AG04449 (cell line): ENCODE data around the gene TP53TG3B.
"Not testable (repeated sequence)": the region's sequence is repeated elsewhere in the genome, so short reads cannot be mapped to it uniquely, and the experiment has no call there.

Experiments
- CTCF ChIA-PET: fragments of 350-600 bp; formaldehyde crosslinking; extraction: SDS; loops from one replicate; lab custom pipeline; 2021; ENCODE audit warnings: antibody characterized with exemption; lab: Yijun Ruan, JAX
- POLR2A ChIA-PET: fragments of 400-600, 350-600 bp; formaldehyde crosslinking; extraction: SDS; loops from one replicate; lab custom pipeline; 2020; ENCODE audit warnings: antibody characterized with exemption, inconsistent platforms; lab: Yijun Ruan, JAX
- DNase-seq: peaks from one replicate; pipeline ENCODE4 v3.0.0-alpha.2; 2010; ENCODE audit warnings: low read depth, low spot score
- H3K4me3 ChIP-seq: 2 replicates; pipeline ENCODE4 v1.5.1; 2011; ENCODE audit warnings: low read depth, mild to moderate bottlenecking, control low read depth, low read length

The TP53TG3B gene, protein sequence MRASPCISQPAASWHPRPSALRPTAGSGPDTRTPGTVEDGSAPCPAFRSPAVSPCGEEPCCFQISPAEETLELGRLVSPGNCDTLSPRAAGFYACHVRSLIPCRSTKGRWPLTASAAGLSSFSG

DNA sequence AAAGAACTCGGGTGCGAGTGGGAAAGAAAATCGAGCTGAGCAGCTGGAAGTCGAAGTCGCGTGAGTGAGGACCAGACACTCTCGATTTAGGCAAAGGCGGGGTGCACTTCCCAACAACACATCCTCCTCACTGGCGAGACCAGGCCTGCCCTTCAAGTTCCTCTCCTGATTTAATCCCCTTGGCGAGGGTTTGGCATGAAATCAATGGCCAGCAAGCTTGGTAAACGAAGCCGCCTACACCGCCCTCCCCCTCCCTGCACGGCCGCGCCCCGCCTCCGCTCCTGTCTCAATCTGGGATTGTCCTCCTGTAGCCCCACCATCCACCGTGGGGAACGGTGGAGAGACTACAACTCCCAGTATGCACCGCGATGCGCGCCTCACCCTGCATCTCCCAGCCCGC is at the start of gene TP53TG3B:
TP53TG3B (plus strand) TSS at position 301 of the 400 bp plus-strand sequence; CDS start at position 369, 68 bp downstream.
- H3K4me3 ChIP-seq, CTCF ChIA-PET, POLR2A ChIA-PET, DNase-seq: not testable (repeated sequence)

DNA sequence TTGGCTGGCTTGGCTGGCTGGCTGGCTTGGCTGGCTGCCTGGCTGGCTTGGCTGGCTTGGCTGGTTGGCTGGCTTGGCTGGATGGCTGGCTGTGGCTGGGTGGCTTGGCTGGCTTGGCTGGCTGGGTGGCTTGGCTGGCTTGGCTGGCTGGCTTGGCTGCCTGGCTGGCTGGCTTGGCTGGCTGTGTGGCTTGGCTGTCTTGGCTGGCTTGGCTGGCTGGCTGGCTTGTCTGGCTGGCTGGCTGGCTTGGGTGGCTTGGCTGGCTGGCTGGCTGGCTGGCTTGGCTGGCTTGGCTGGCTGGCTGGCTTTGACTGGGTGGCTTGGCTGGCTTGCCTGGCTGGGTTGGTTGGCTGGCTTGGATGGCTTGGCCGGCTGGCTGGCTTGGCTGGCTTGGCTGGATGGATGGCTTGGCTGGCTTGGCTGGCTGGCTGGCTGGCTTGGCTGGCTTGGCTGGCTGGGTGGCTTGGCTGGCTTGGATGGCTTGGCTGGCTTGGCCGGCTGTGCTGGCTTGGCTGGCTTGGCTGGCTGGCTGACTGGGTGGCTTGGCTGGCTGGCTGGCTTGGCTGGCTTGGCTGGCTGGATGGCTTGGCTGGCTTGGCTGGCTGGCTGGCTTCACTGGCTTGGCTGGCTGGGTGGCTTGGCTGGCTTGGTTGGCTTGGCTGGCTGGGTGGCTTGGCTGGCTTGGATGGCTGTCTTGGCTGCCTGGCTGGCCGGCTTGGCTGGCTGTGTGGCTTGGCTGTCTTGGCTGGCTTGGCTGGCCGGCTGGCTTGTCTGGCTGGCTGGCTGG is 24.2 kb upstream of the TP53TG3B start:
- POLR2A ChIA-PET, DNase-seq, CTCF ChIA-PET, H3K4me3 ChIP-seq: not testable (repeated sequence)

DNA sequence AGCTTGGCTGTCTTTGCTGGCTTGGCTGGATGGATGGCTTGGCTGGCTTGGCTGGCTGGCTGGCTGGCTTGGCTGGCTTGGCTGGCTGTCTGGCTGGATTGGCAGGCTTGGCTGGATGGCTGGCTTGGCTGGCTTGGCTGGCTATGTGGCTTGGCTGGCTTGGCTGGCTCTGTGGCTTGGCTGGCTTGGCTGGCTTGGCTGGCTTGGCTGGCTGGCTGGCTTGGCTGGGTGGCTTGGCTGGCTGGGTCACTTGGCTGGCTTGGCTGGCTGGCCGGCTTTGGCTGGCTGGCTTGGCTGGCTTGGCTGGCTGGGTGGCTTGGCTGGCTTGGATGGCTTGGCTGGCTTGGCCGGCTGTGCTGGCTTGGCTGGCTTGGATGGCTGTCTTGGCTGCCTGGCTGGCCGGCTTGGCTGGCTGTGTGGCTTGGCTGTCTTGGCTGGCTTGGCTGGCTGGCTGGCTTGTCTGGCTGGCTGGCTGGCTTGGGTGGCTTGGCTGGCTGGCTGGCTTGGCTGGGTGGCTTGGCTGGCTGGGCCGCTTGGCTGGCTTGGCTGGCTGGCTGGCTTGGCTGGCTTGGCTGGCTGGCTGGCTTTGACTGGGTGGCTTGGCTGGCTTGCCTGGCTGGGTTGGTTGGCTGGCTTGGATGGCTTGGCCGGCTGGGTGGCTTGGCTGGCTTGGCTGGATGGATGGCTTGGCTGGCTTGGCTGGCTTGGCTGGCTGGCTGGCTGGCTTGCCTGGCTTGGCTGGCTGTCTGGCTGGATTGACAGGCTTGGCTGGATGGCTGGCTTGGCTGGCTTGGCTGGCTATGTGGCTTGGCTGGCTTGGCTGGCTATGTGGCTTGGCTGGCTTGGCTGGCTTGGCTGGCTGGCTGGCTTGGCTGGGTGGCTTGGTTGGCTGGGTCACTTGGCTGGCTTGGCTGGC is 22.8 kb upstream of the TP53TG3B start:
- POLR2A ChIA-PET, H3K4me3 ChIP-seq, CTCF ChIA-PET, DNase-seq: not testable (repeated sequence)

DNA sequence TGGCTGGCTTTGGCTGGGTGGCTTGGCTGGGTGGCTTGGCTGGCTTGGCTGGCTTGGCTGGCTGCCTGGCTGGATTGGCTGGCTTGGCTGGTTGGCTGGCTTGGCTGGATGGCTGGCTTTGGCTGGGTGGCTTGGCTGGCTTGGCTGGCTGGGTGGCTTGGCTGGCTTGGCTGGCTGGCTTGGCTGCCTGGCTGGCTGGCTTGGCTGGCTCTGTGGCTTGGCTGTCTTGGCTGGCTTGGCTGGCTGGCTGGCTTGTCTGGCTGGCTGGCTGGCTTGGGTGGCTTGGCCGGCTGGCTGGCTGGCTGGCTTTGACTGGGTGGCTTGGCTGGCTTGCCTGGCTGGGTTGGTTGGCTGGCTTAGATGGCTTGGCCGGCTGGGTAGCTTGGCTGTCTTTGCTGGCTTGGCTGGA is 22.1 kb upstream of the TP53TG3B start:
- H3K4me3 ChIP-seq, CTCF ChIA-PET, DNase-seq, POLR2A ChIA-PET: not testable (repeated sequence)

DNA sequence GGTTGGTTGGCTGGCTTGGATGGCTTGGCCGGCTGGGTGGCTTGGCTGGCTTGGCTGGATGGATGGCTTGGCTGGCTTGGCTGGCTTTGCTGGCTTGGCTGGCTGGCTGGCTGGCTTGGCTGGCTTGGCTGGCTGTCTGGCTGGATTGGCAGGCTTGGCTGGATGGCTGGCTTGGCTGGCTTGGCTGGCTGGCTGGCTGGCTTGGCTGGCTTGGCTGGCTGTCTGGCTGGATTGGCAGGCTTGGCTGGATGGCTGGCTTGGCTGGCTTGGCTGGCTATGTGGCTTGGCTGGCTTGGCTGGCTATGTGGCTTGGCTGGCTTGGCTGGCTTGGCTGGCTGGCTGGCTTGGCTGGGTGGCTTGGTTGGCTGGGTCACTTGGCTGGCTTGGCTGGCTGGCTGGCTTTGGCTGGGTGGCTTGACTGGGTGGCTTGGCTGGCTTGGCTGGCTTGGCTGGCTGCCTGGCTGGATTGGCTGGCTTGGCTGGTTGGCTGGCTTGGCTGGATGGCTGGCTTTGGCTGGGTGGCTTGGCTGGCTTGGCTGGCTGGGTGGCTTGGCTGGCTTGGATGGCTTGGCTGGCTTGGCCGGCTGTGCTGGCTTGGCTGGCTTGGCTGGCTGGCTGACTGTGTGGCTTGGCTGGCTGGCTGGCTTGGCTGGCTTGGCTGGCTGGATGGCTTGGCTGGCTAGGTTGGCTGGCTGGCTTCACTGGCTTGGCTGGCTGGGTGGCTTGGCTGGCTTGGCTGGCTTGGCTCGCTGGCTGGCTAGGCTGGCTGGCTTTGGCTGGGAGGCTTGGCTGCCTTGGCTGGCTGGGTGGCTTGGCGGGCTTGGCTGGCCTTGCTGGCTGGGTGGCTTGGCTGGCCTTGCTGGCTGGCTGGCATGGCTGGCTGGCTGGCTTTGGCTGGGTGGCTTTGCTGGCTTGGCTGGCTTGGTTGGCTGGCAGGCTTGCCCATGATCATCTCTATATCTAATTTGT is 21.3 kb upstream of the TP53TG3B start:
- H3K4me3 ChIP-seq, POLR2A ChIA-PET, CTCF ChIA-PET, DNase-seq: not testable (repeated sequence)
